WTC11 (cell line): ENCODE measurements around the gene TAMALIN. TPM values are rescaled to one million over a fixed set of nuclear protein-coding genes. Genes with fewer than 3 reads are reported as not detected.

Experiments used
- ATAC-seq: fragments of 200-7000 bp; cut with Tn5 transposase; 2 replicates; pipeline ENCODE4 v1.10.0; 2021; ENCODE audit warnings: mild to moderate bottlenecking, moderate library complexity
- CTCF ChIA-PET: fragments of 300-600 bp; sonication (Branson Sonifier 250); formaldehyde crosslinking; loops from one replicate; lab custom pipeline; 2021; ENCODE audit warnings: antibody characterized with exemption; lab: Charles Lee
- POLR2A ChIA-PET: fragments of 350-600 bp; sonication (Branson Sonifier 250); formaldehyde crosslinking; loops from one replicate; lab custom pipeline; 2021; ENCODE audit warnings: antibody characterized with exemption; lab: Charles Lee
- DNase-seq: peaks from one replicate; pipeline ENCODE4 v3.0.0; 2021; ENCODE audit warnings: low spot score
- H3K27ac Mint-ChIP-seq: 2 replicates; pipeline ENCODE4 v1.8.0; 2021; ENCODE audit warnings: mixed read lengths
- H3K27me3 Mint-ChIP-seq: 2 replicates; pipeline ENCODE4 v1.8.0; 2021; ENCODE audit warnings: low read depth, mild to moderate bottlenecking, moderate library complexity, mixed read lengths
- H3K36me3 Mint-ChIP-seq: 2 replicates; pipeline ENCODE4 v1.8.0; 2021; ENCODE audit warnings: mixed read lengths
- H3K4me1 Mint-ChIP-seq: 2 replicates; pipeline ENCODE4 v1.8.0; 2022; ENCODE audit warnings: mixed read lengths
- H3K4me3 Mint-ChIP-seq: 2 replicates; pipeline ENCODE4 v1.8.0; 2021; ENCODE audit warnings: mild to moderate bottlenecking, moderate library complexity, mixed read lengths
- H3K9me3 Mint-ChIP-seq: 2 replicates; pipeline ENCODE4 v1.8.0; 2021; ENCODE audit warnings: mixed read lengths
- ATF6 ChIP-seq: sonication (generic); formaldehyde crosslinking; IDR thresholded peaks from 2 replicates; pipeline ENCODE4 v1.8.1; 2023; ENCODE audit warnings: mild to moderate bottlenecking, missing genetic modification reagents
- CBFB ChIP-seq: sonication (generic); formaldehyde crosslinking; IDR thresholded peaks from 2 replicates; pipeline ENCODE4 v1.8.1; 2022; ENCODE audit warnings: mild to moderate bottlenecking, low read depth, missing genetic modification reagents
- CREM ChIP-seq: sonication (generic); formaldehyde crosslinking; IDR thresholded peaks from 2 replicates; pipeline ENCODE4 v1.8.1; 2022; ENCODE audit warnings: mild to moderate bottlenecking, missing genetic modification reagents, moderate library complexity
- CTCF ChIP-seq: fragments of 200-600 bp; IDR thresholded peaks from 2 replicates; pipeline ENCODE4 v1.8.0; 2022; ENCODE audit warnings: antibody characterized with exemption
- FOXK1 ChIP-seq: sonication (generic); formaldehyde crosslinking; IDR thresholded peaks from 2 replicates; pipeline ENCODE4 v1.8.0; 2022; ENCODE audit warnings: mild to moderate bottlenecking, moderate library complexity, missing genetic modification reagents
- KAT7 ChIP-seq: sonication (generic); formaldehyde crosslinking; IDR thresholded peaks from 2 replicates; pipeline ENCODE4 v1.8.1; 2023; ENCODE audit warnings: missing genetic modification reagents, mild to moderate bottlenecking, borderline replicate concordance
- SMAD4 ChIP-seq: sonication (generic); formaldehyde crosslinking; IDR thresholded peaks from 2 replicates; pipeline ENCODE4 v1.8.0; 2022; ENCODE audit warnings: mild to moderate bottlenecking, missing genetic modification reagents
- SOX15 ChIP-seq: fragments of 250-450 bp; sonication (Bioruptor Pico); IDR thresholded peaks from 2 replicates; pipeline ENCODE4 v1.9.0; 2021; ENCODE audit warnings: mild to moderate bottlenecking
- USF1 ChIP-seq: sonication (generic); formaldehyde crosslinking; IDR thresholded peaks from 2 replicates; pipeline ENCODE4 v1.8.0; 2022; ENCODE audit warnings: mild to moderate bottlenecking, missing genetic modification reagents
- ZBTB21 ChIP-seq: sonication (generic); formaldehyde crosslinking; IDR thresholded peaks from 2 replicates; pipeline ENCODE4 v1.8.1; 2023; ENCODE audit warnings: mild to moderate bottlenecking, missing genetic modification reagents, borderline replicate concordance
- ZMAT4 ChIP-seq: fragments of 250-450 bp; sonication (Bioruptor Pico); IDR thresholded peaks from 2 replicates; pipeline ENCODE4 v1.9.0; 2021; ENCODE audit warnings: mild to moderate bottlenecking
- ZNF232 ChIP-seq: sonication (generic); formaldehyde crosslinking; IDR thresholded peaks from 2 replicates; pipeline ENCODE4 v1.8.0; 2022; ENCODE audit warnings: mild to moderate bottlenecking, missing genetic modification reagents
- ZNF263 ChIP-seq: sonication (generic); formaldehyde crosslinking; IDR thresholded peaks from 2 replicates; pipeline ENCODE4 v1.8.1; 2022; ENCODE audit warnings: low read depth, mild to moderate bottlenecking, moderate library complexity, missing genetic modification reagents
- ZNF416 ChIP-seq: fragments of 250-450 bp; sonication (Bioruptor Pico); IDR thresholded peaks from 2 replicates; pipeline ENCODE4 v1.9.0; 2021; ENCODE audit warnings: mild to moderate bottlenecking, inconsistent platforms
- ZNF423 ChIP-seq: fragments of 250-450 bp; sonication (Bioruptor Pico); IDR thresholded peaks from 2 replicates; pipeline ENCODE4 v2.1.2; 2022; ENCODE audit warnings: mild to moderate bottlenecking, moderate library complexity
- total RNA-seq: library from RNA; stranded (reverse); gene quantifications from 3 replicates; pipeline ENCODE4 v1.2.3, GENCODE V29; 2021
- TF ChIP-seq, protein P1 (sequence below): sonication (generic); formaldehyde crosslinking; IDR thresholded peaks from 2 replicates; pipeline ENCODE4 v1.8.1; 2023; ENCODE audit warnings: mild to moderate bottlenecking, missing genetic modification reagents, moderate library complexity
- TF ChIP-seq, protein P2 (sequence below): sonication (generic); formaldehyde crosslinking; IDR thresholded peaks from 2 replicates; pipeline ENCODE4 v1.8.0; 2022; ENCODE audit warnings: mild to moderate bottlenecking, missing genetic modification reagents
- TF ChIP-seq, protein P3 (sequence below): fragments of 250-450 bp; sonication (Bioruptor Pico); IDR thresholded peaks from 2 replicates; pipeline ENCODE4 v1.9.0; 2021; ENCODE audit warnings: mild to moderate bottlenecking

TAMALIN gene
- total RNA-seq, 1 experiment from 2014 or later, result 6.1 TPM

GRCh38 chr12:52023182-52023975, 16.6 kb downstream of the TAMALIN start (continued):
- TF ChIP-seq, protein P1, sequence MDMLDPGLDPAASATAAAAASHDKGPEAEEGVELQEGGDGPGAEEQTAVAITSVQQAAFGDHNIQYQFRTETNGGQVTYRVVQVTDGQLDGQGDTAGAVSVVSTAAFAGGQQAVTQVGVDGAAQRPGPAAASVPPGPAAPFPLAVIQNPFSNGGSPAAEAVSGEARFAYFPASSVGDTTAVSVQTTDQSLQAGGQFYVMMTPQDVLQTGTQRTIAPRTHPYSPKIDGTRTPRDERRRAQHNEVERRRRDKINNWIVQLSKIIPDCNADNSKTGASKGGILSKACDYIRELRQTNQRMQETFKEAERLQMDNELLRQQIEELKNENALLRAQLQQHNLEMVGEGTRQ, result no peak
- no peak for TF ChIP-seq ZNF416
- TF ChIP-seq FOXK1, result peak; percentile 52; the same call in 1 of the 2 replicates
- no peak for TF ChIP-seq USF1 (CRISPR knock-in tag)
- TF ChIP-seq ZBTB21 (CRISPR knock-in tag), result no peak
- TF ChIP-seq CBFB (CRISPR knock-in tag), result no peak
- TF ChIP-seq, protein P2, sequence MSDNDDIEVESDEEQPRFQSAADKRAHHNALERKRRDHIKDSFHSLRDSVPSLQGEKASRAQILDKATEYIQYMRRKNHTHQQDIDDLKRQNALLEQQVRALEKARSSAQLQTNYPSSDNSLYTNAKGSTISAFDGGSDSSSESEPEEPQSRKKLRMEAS (CRISPR knock-in tag), result 0 out of 2 replicates have a peak, but pooled peaks have one; percentile 41
- no peak for TF ChIP-seq SMAD4 (CRISPR knock-in tag)

- TF ChIP-seq CTCF (peak; percentile 43), KAT7 (no peak), CREM (CRISPR knock-in tag) (0 out of 2 replicates have a peak, but pooled peaks have one; percentile 2), ZNF263 (CRISPR knock-in tag) (no peak), ATF6 (CRISPR knock-in tag) (no peak), ZNF232 (CRISPR knock-in tag) (no peak)
- H3K27ac Mint-ChIP-seq, result no peak overlapping the region
- H3K4me1 Mint-ChIP-seq, result peaks cover 35% of the 10 kb centered on the region
- no peaks in the 10 kb centered on the region for H3K9me3 Mint-ChIP-seq
- POLR2A ChIA-PET, result interaction anchor here (1.0 to 1.9 kb wide), 6 partner anchors 9 to 96 kb away, joined by 7 to 13 read pairs (median 8); partner anchors contain the start of gene NR4A1
- CTCF ChIA-PET, result interaction anchor here (0.6 to 21.1 kb wide), 46 partner anchors 9 to 600 kb away, joined by 3 to 1431 read pairs (median 10); partner anchors contain the start of genes ACVRL1, ANKRD33, ATG101 and KRT7
- no peaks in the 10 kb centered on the region for H3K36me3 Mint-ChIP-seq
- DNase-seq (no peak), ATAC-seq (no peak)
- peak overlapping the region; percentile 70 for H3K4me3 Mint-ChIP-seq
- H3K27me3 Mint-ChIP-seq, result peaks cover 46% of the 10 kb centered on the region
Observed at GRCh38 chr12:52023976-52024688, 17.4 kb downstream of the TAMALIN start.

GRCh38 chr12:52024845-52025230, 18.1 kb downstream of the TAMALIN start:
- TF ChIP-seq ZMAT4 (CRISPR knock-in tag) (no peak), SOX15 (CRISPR knock-in tag) (no peak), ZNF423 (CRISPR knock-in tag) (no peak), ZNF263 (CRISPR knock-in tag) (no peak)
- TF ChIP-seq, protein P3, sequence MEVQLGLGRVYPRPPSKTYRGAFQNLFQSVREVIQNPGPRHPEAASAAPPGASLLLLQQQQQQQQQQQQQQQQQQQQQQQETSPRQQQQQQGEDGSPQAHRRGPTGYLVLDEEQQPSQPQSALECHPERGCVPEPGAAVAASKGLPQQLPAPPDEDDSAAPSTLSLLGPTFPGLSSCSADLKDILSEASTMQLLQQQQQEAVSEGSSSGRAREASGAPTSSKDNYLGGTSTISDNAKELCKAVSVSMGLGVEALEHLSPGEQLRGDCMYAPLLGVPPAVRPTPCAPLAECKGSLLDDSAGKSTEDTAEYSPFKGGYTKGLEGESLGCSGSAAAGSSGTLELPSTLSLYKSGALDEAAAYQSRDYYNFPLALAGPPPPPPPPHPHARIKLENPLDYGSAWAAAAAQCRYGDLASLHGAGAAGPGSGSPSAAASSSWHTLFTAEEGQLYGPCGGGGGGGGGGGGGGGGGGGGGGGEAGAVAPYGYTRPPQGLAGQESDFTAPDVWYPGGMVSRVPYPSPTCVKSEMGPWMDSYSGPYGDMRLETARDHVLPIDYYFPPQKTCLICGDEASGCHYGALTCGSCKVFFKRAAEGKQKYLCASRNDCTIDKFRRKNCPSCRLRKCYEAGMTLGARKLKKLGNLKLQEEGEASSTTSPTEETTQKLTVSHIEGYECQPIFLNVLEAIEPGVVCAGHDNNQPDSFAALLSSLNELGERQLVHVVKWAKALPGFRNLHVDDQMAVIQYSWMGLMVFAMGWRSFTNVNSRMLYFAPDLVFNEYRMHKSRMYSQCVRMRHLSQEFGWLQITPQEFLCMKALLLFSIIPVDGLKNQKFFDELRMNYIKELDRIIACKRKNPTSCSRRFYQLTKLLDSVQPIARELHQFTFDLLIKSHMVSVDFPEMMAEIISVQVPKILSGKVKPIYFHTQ (CRISPR knock-in tag), result no peak
- peak overlapping the region; percentile 74; the same call in 1 of the 2 replicates for H3K4me3 Mint-ChIP-seq
- H3K27me3 Mint-ChIP-seq, result peaks cover 46% of the 10 kb centered on the region
- CTCF ChIA-PET, result interaction anchor here (0.6 to 21.1 kb wide), 56 partner anchors 8 to 857 kb away, joined by 3 to 1431 read pairs (median 7); partner anchors contain the start of genes ANKRD33, ATG101, NR4A1 and SMIM41
- POLR2A ChIA-PET, result interaction anchor here (1.3 to 2.7 kb wide), 7 partner anchors 14 to 97 kb away, joined by 4 to 13 read pairs (median 8); partner anchors contain the start of genes ATG101 and NR4A1
- H3K4me1 Mint-ChIP-seq, result peaks cover 40% of the 10 kb centered on the region
- H3K27ac Mint-ChIP-seq, result no peak overlapping the region
- ATAC-seq, result no peak
- H3K9me3 Mint-ChIP-seq, result no peaks in the 10 kb centered on the region
- H3K36me3 Mint-ChIP-seq, result no peaks in the 10 kb centered on the region
- no peak for DNase-seq
